ENCODE data around the gene LINGO3. TPM values are rescaled to one million over a fixed set of nuclear protein-coding genes. Genes with fewer than 3 reads are reported as not detected.

The LINGO3 gene
- polyA plus RNA-seq, 1 experiment: not detected

- ChIA-PET POLR2A (no interaction called here), CTCF (no interaction called here)
- H3K4me3 ChIP-seq (ENCODE audit: low read depth, low read length): no peak overlapping the region
- DNase-seq (ENCODE audit: low read depth, low spot score): no peak
- no peaks in the 10 kb centered on the region for H3K9me3 ChIP-seq (ENCODE audit: control insufficient read depth, insufficient read depth, low read length)
- TF ChIP-seq, protein P1, sequence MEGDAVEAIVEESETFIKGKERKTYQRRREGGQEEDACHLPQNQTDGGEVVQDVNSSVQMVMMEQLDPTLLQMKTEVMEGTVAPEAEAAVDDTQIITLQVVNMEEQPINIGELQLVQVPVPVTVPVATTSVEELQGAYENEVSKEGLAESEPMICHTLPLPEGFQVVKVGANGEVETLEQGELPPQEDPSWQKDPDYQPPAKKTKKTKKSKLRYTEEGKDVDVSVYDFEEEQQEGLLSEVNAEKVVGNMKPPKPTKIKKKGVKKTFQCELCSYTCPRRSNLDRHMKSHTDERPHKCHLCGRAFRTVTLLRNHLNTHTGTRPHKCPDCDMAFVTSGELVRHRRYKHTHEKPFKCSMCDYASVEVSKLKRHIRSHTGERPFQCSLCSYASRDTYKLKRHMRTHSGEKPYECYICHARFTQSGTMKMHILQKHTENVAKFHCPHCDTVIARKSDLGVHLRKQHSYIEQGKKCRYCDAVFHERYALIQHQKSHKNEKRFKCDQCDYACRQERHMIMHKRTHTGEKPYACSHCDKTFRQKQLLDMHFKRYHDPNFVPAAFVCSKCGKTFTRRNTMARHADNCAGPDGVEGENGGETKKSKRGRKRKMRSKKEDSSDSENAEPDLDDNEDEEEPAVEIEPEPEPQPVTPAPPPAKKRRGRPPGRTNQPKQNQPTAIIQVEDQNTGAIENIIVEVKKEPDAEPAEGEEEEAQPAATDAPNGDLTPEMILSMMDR (IDR thresholded peaks at IDR 0.05; ENCODE audit: low read depth, low read length): no peak
- no peak overlapping the region for H3K27ac ChIP-seq (ENCODE audit: low read depth, low read length)
- H3K27me3 ChIP-seq (ENCODE audit: control insufficient read depth, insufficient read depth, low read length): no peaks in the 10 kb centered on the region
Measured at GRCh38 chr19:2345794-2346663, 38.1 kb upstream of the LINGO3 start.

GRCh38 chr19:2345076-2345475 lies 37.1 kb upstream of the LINGO3 start:
- Histone ChIP-seq H3K4me3 (ENCODE audit: low read depth, low read length) (no peak overlapping the region), H3K27ac (ENCODE audit: low read depth, low read length) (no peak overlapping the region), H3K9me3 (ENCODE audit: control insufficient read depth, insufficient read depth, low read length) (no peaks in the 10 kb centered on the region), H3K27me3 (ENCODE audit: control insufficient read depth, insufficient read depth, low read length) (no peaks in the 10 kb centered on the region)
- ChIA-PET CTCF (no interaction called here), POLR2A (no interaction called here)
- DNase-seq (ENCODE audit: low read depth, low spot score): no peak
- TF ChIP-seq, protein P1 (IDR thresholded peaks at IDR 0.05; ENCODE audit: low read depth, low read length): no peak

DNA sequence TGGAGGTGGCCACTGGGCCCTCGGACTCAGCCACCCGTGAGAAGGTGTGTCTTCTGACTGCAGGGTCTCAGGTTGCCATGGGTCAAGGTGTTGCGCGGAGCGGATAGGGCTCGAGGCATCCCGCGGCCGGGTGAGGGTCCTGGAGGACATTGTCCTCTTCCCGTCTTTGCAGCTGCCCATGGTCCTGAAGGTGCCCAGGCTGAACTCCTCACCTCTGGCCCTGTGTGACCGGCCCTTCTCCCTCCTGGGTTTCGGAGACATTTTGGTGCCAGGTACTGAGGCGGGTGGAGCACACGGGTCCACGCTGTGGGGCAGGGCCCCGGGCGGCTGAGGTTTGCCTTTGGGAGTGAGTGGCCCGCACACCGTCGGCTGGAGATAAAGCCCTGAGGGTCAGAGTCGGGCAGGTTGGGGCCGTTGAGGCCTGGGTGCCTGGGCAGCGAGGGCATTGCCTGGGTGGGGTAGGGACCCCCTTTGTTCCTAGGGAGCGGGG lies 36.5 kb upstream of the LINGO3 start:
- Histone ChIP-seq H3K9me3 (ENCODE audit: control insufficient read depth, insufficient read depth, low read length) (no peaks in the 10 kb centered on the region; the same call in 1 of the 2 replicates), H3K27me3 (ENCODE audit: control insufficient read depth, insufficient read depth, low read length) (no peaks in the 10 kb centered on the region), H3K27ac (ENCODE audit: low read depth, low read length) (no peak overlapping the region), H3K4me3 (ENCODE audit: low read depth, low read length) (no peak overlapping the region)
- CTCF ChIA-PET: no interaction called here
- no peak for DNase-seq (ENCODE audit: low read depth, low spot score)
- TF ChIP-seq, protein P1 (IDR thresholded peaks at IDR 0.05; ENCODE audit: low read depth, low read length): no peak
- POLR2A ChIA-PET: no interaction called here

GRCh38 chr19:2343289-2343982 lies 35.5 kb upstream of the LINGO3 start:
- H3K27ac ChIP-seq (ENCODE audit: low read depth, low read length): no peak overlapping the region
- no peak overlapping the region for H3K4me3 ChIP-seq (ENCODE audit: low read depth, low read length)
- H3K9me3 ChIP-seq (ENCODE audit: control insufficient read depth, insufficient read depth, low read length): no peaks in the 10 kb centered on the region; the same call in 1 of the 2 replicates
- POLR2A ChIA-PET: no interaction called here
- TF ChIP-seq, protein P1 (IDR thresholded peaks at IDR 0.05; ENCODE audit: low read depth, low read length): no peak
- no peaks in the 10 kb centered on the region for H3K27me3 ChIP-seq (ENCODE audit: control insufficient read depth, insufficient read depth, low read length)
- no peak for DNase-seq (ENCODE audit: low read depth, low spot score)
- CTCF ChIA-PET: no interaction called here

Measured in AG04450 (cell line).